Measurements from ENCODE around the gene DNAI4.
"Not testable (repeated sequence)": the region's sequence is repeated elsewhere in the genome, so short reads cannot be mapped to it uniquely, and the experiment has no call there.

- TF ChIP-seq CTCF (conservative IDR thresholded peaks at IDR 0.05; ENCODE audit: low read depth, low read length); EZH2 (IDR thresholded peaks at IDR 0.05; ENCODE audit: borderline replicate concordance, low read depth, low read length, poor library complexity, severe bottlenecking): not testable (repeated sequence)
Measured at GRCh38 chr1:66795839-66796238, 128.8 kb downstream of the DNAI4 start.
